HG03575 (cell line): ENCODE measurements around the gene CORO7.

Experiments used
- ATAC-seq: cut with Tn5 transposase; IDR thresholded peaks from one replicate; pipeline ENCODE4 v1.9.1; 2021; ENCODE audit not compliant: unreplicated experiment, insufficient number of reproducible peaks, low FRiP score; ENCODE audit errors: extremely low read depth

The CORO7 gene

GRCh38 chr16:4386951-4387565 lies 29.3 kb downstream of the CORO7 start:
- ATAC-seq, result no peak

DNA sequence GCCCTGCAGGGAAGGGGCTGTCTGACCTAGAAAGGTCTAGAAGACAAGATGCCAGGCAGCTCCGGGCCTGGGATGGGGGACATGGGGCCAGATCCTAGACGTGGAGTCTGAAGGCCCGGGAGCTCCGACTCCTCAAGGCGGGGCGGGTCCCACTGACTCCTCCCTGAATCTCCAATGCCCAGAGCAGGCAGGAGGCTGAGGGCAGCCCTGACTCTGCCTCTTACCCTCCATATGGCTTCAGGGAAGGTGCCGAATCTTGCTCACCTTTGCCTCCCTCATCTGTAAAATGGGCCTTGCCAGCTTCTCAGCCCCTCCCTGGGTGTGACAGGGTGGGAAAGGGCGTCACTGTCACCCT lies 30.0 kb downstream of the CORO7 start:
- ATAC-seq, result no peak

- ATAC-seq, result no peak
Observed at GRCh38 chr16:4385789-4386450, 30.5 kb downstream of the CORO7 start.

DNA sequence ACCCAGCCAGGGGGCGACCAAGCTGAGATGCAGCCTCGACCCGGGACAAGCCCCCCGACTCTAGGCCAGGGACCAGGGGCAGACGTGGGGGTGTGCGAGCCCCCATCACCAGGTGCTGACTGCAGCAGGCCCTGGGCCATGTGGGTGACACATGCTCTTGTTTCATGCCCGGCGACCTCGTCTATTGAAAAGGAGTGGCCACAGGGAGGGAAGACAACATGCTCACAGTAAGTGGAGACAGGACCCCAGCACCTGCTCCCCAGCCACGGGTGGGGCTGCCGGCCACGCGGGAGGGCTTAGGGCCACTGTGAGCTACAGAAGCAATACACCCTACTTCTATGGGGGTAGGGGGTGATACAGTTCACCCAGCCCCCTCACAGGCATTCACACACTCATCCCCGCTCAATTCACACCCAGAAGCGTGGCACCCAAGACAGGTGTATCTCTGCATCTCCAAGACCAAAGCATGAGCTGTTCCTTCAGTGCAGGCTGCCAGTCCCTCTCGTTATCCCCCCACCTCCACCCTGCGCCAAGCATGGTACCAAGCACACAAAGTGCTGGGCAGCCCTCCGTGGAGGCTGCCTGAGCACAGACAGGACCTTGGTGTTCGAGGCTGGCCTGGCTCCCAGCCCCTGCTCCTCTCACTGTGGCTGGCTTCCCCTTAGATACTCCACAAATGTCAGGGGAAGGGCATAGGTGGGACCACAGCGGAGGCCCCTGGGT lies 31.2 kb downstream of the CORO7 start:
- ATAC-seq, result no peak

GRCh38 chr16:4384509-4384942 lies 31.9 kb downstream of the CORO7 start:
- no peak for ATAC-seq

GRCh38 chr16:4383591-4384444 lies 32.6 kb downstream of the CORO7 start:
- ATAC-seq, result no peak

DNA sequence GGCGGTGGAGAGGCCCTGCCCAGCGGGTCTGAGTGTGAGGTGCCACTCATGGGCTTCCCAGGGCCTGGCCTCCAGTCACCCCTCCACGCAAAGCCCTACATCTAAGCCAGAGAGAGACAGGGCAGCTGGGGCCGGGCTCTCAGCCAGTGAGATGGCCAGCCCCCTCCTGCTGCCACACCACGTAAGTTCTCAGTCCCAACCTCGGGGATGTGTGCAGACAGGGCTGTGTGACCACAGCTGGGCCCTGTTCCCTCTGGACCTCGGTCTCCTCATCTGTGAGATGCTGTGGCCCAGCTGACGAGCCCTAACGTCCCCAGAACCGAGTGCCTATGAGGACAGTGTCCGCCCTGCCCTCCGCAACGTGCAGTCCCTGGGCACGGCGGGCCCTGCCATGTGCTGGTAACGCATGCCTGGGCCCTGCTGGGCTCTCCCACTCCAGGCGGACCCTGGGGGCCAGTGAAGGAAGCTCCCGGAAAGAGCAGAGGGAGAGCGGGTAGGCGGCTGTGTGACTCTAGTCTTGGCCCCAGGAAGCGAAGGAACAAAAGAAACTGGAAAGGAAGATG lies 33.5 kb downstream of the CORO7 start:
- ATAC-seq, result no peak

- ATAC-seq, result no peak
Observed at GRCh38 chr16:4381935-4382794, 34.2 kb downstream of the CORO7 start.

DNA sequence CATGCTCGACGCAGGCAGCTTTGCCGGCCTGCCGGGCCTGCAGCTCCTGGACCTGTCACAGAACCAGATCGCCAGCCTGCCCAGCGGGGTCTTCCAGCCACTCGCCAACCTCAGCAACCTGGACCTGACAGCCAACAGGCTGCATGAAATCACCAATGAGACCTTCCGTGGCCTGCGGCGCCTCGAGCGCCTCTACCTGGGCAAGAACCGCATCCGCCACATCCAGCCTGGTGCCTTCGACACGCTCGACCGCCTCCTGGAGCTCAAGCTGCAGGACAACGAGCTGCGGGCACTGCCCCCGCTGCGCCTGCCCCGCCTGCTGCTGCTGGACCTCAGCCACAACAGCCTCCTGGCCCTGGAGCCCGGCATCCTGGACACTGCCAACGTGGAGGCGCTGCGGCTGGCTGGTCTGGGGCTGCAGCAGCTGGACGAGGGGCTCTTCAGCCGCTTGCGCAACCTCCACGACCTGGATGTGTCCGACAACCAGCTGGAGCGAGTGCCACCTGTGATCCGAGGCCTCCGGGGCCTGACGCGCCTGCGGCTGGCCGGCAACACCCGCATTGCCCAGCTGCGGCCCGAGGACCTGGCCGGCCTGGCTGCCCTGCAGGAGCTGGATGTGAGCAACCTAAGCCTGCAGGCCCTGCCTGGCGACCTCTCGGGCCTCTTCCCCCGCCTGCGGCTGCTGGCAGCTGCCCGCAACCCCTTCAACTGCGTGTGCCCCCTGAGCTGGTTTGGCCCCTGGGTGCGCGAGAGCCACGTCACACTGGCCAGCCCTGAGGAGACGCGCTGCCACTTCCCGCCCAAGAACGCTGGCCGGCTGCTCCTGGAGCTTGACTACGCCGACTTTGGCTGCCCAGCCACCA lies 35.1 kb downstream of the CORO7 start:
- no peak for ATAC-seq

- no peak for ATAC-seq
Observed at GRCh38 chr16:4380119-4381063, 36.0 kb downstream of the CORO7 start.

GRCh38 chr16:4378999-4379690 lies 37.3 kb downstream of the CORO7 start:
- no peak for ATAC-seq

GRCh38 chr16:4378161-4378666 lies 38.2 kb downstream of the CORO7 start:
- no peak for ATAC-seq

DNA sequence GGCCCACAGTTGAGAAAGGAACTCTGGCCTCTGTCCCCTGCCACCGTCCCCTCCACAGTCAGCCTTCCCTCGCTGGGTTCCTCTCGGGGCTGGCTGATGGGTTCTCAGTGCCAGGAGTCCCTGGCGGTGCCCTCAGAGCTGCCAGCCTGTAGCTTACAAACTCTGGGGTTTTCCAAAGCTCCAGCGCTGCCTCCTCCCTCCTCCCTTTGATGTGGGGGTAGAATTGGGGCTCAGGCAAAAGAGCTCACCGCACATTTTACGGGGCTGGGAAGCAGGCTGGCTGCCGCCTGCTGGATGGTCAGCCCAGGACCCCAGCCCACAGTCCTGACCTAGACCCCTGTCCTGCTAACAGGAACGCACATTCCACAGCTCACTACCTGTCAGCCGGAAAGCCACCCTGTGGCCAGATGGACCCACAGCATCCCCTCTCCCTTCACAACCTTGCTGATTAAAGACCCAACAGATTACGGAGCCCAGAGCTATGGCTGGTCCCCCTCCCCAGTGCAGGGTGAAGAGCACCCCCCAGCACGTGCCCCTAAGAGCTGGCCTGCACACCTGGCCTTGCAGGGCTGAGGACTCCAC lies 38.7 kb downstream of the CORO7 start:
- no peak for ATAC-seq

DNA sequence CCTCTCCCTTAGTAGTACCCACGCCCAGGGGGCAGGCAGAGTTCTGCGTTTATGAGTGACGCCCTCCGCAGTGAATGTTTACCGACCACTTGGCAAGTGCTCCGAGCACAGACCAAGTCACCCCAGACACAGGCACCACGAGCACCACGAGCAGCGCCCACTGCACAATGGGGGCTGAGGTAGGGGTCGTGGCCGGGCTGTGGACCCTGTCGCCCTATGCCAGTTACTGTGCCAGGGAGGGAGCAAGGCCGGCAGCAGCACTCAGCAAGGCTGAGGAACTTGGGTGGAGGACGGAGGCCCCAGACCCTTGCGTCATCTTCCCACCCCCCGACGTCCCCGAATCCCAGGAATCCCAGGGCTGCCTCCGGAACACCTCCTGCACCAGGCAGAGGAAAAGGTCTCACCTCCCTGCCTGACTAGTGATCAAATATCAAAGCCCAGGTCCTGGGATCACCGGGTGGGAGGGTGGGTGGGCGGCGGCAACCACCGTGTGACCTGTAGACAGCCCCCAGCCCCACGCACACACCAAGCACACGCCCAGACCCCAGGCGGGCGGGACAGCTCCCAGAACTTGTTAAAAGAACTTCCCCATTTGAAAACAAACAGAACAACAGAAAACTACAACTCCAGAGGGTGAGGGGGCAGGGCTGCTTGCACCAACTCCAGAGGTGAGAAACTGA lies 39.4 kb downstream of the CORO7 start:
- no peak for ATAC-seq
